Liver (tissue), 9 donors: ENCODE measurements around the gene INPP4A. TPM values are rescaled to one million over a fixed set of nuclear protein-coding genes. Genes with fewer than 3 reads are reported as not detected.

Experiments used
- DNase-seq: peaks from one replicate; pipeline ENCODE4 v3.0.0-alpha.2; 2017; ENCODE audit warnings: low spot score
- H3K27ac ChIP-seq, 2 donors: one replicate each; pipeline ENCODE4 v1.7.0; 2013; ENCODE audit warnings: inconsistent platforms in 2 of 2, low read length in 2 of 2, control low read depth in 1 of 2, low read depth in 1 of 2, mild to moderate bottlenecking in 1 of 2
- H3K27me3 ChIP-seq, 4 donors: one replicate each; pipeline versions ENCODE4 v1.6.1 to v1.7.0; 2013; ENCODE audit warnings: low read length in 3 of 4, inconsistent platforms in 1 of 4, mild to moderate bottlenecking in 1 of 4, moderate library complexity in 1 of 4; ENCODE audit not compliant: control insufficient read depth in 4 of 4, insufficient read depth in 4 of 4
- H3K36me3 ChIP-seq, 4 donors: one replicate each; pipeline versions ENCODE4 v1.6.1 to v1.7.0; 2013; ENCODE audit warnings: low read length in 3 of 4, mild to moderate bottlenecking in 3 of 4, low read depth in 1 of 4, moderate library complexity in 1 of 4; ENCODE audit not compliant: control insufficient read depth in 4 of 4, insufficient read depth in 3 of 4
- H3K4me1 ChIP-seq, 4 donors: one replicate each; pipeline versions ENCODE4 v1.6.1 to v1.7.0; 2013; ENCODE audit warnings: low read length in 3 of 4, mild to moderate bottlenecking in 3 of 4, moderate library complexity in 1 of 4; ENCODE audit not compliant: control insufficient read depth in 4 of 4, insufficient read depth in 4 of 4
- H3K4me3 ChIP-seq, 3 donors: one replicate each; pipeline versions ENCODE4 v1.6.1 to v1.7.0; 2013; ENCODE audit warnings: low read length in 3 of 3, control low read depth in 1 of 3, low read depth in 1 of 3, mild to moderate bottlenecking in 1 of 3
- H3K9ac ChIP-seq, 2 donors: one replicate each; pipeline ENCODE4 v1.7.0; 2013; ENCODE audit warnings: low read length in 2 of 2, mild to moderate bottlenecking in 2 of 2, moderate library complexity in 2 of 2, control low read depth in 1 of 2, low read depth in 1 of 2
- H3K9me3 ChIP-seq, 4 donors: one replicate each; pipeline versions ENCODE4 v1.6.1 to v1.7.0; 2013; ENCODE audit warnings: low read length in 3 of 4; ENCODE audit not compliant: control insufficient read depth in 4 of 4
- EGR1 ChIP-seq, 2 donors: IDR thresholded peaks; 2 replicates each; pipeline ENCODE4 v1.6.1; 2016 to 2018; ENCODE audit warnings: antibody characterized with exemption in 2 of 2, low read depth in 2 of 2
- FOXA1 ChIP-seq: IDR thresholded peaks from 2 replicates; pipeline ENCODE4 v1.6.1; 2016; ENCODE audit warnings: antibody characterized with exemption
- FOXA2 ChIP-seq: IDR thresholded peaks from 2 replicates; pipeline ENCODE4 v1.6.1; 2016; ENCODE audit warnings: antibody characterized with exemption
- HNF4A ChIP-seq, 2 donors: conservative IDR thresholded peaks; 2 replicates each; pipeline ENCODE4 v1.6.1; 2016; ENCODE audit warnings: antibody characterized with exemption in 2 of 2, mild to moderate bottlenecking in 2 of 2
- HNF4G ChIP-seq: IDR thresholded peaks from 2 replicates; pipeline ENCODE4 v1.6.1; 2016; ENCODE audit warnings: antibody characterized with exemption
- JUND ChIP-seq, 2 donors: IDR thresholded peaks; 2 replicates each; pipeline ENCODE4 v1.6.1; 2016; ENCODE audit warnings: antibody characterized with exemption in 2 of 2
- NR2F2 ChIP-seq: IDR thresholded peaks from 2 replicates; pipeline ENCODE4 v1.6.1; 2016; ENCODE audit warnings: antibody characterized with exemption
- RAD21 ChIP-seq, 2 donors: IDR thresholded peaks; 2 replicates each; pipeline ENCODE4 v1.6.1; 2016; ENCODE audit warnings: antibody characterized with exemption in 2 of 2, mild to moderate bottlenecking in 2 of 2
- RXRA ChIP-seq, 2 donors: IDR thresholded peaks; 2 replicates each; pipeline ENCODE4 v1.6.1; 2017 to 2018; ENCODE audit warnings: antibody characterized with exemption in 2 of 2, mild to moderate bottlenecking in 1 of 2
- SP1 ChIP-seq: IDR thresholded peaks from 2 replicates; pipeline ENCODE4 v1.6.1; 2018; ENCODE audit warnings: antibody characterized with exemption, mild to moderate bottlenecking
- TAF1 ChIP-seq: conservative IDR thresholded peaks from 2 replicates; pipeline ENCODE4 v1.6.1; 2016; ENCODE audit warnings: antibody characterized with exemption, mild to moderate bottlenecking
- YY1 ChIP-seq: IDR thresholded peaks from 2 replicates; pipeline ENCODE4 v1.6.1; 2016; ENCODE audit warnings: antibody characterized with exemption, mild to moderate bottlenecking
- WGBS: extraction: QIAGEN DNeasy Blood & Tissue Kit; methylation state at CpG from one replicate; pipeline ENCODE4 v1.1.7; 2013; 5-methylcytosine and 5-hydroxymethylcytosine counted together
- polyA plus RNA-seq, 2 donors: library from polyadenylated mRNA; stranded (reverse) in 1 of 2; unstranded in 1 of 2; fragments of 200-250 nt in 1 of 2; fragments of >200 nt in 1 of 2; fragmentation: Nextera tagmentation in 1 of 2; extraction: Ambion mirVana in 1 of 2; gene quantifications; one replicate each; pipeline versions ENCODE4 v1.2.1 to v1.2.3, GENCODE V29; 2013 to 2015
- total RNA-seq, 2 donors: library from RNA; depleted of rRNA; stranded (reverse); fragments of >200 nt; gene quantifications; one replicate each; pipeline ENCODE4 v1.2.3, GENCODE V29; 2014
- TF ChIP-seq, protein P1 (sequence below): fragments of 150-350 bp; IDR thresholded peaks from 2 replicates; pipeline ENCODE4 v1.5.1; 2017; ENCODE audit warnings: improper control_type of control experiment, low read depth, low read length; ENCODE audit not compliant: missing input control
- TF ChIP-seq, protein P2 (sequence below): IDR thresholded peaks from 2 replicates; pipeline ENCODE4 v1.6.1; 2016; ENCODE audit warnings: antibody characterized with exemption
- TF ChIP-seq, protein P3 (sequence below): IDR thresholded peaks from 2 replicates; pipeline ENCODE4 v1.6.1; 2016; ENCODE audit warnings: antibody characterized with exemption
- TF ChIP-seq, protein P4 (sequence below): IDR thresholded peaks from 2 replicates; pipeline ENCODE4 v1.6.1; 2016; ENCODE audit warnings: antibody characterized with exemption, mild to moderate bottlenecking
- donor health status: healthy.
- donor health status: healthy.
- donor health status: healthy.
- donor health status: healthy.
- donor health status: healthy.

The INPP4A gene
- total and polyA plus RNA-seq, 4 donors = 2.9 to 14.9 (median 7.2) TPM

DNA sequence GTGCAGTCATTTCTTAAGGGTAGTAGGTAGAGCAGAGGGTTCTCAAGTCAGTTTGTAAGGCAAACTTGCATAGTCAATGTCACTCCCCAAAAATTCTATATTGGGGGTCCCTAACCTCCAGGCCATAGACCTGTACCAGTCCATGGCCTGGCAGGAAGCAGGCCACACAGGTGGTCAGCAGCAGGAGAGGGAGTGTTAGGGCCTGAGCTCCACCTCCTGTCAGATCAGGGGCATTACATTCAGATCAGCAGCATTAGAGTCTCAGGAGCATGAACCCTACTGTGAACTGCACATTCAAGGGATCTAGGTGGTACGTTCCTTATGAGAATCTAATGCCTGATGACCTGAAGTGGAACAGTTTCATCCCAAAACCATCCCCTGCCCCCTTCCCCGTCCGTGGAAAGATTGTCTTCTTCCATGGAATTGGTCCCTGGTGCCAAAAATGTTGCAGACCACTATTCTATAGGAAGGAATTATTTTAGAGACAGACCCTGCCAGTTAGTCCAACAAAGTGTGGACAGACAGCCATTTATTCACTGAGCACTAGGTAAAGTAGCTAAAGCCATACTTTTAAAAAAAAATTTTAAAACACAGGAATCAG lies 157.0 kb downstream of the INPP4A start:
- Histone ChIP-seq H3K4me3 (no peak overlapping the region), H3K36me3 (peaks cover 5 to 38% (median 30%) of the 10 kb centered on the region in 4 donors), H3K27me3 (no peaks in the 10 kb centered on the region), H3K27ac (no peak overlapping the region), H3K9me3 (no peaks in the 10 kb centered on the region), H3K4me1 (peaks cover 3 to 16% (median 8%) of the 10 kb centered on the region in 4 donors), H3K9ac (no peak overlapping the region)
- TF ChIP-seq RAD21 (IDR thresholded peaks at IDR 0.05) = peak; percentile 71 to 85
- TF ChIP-seq RXRA (IDR thresholded peaks at IDR 0.05) = peak in 1 of 2 donors; percentile 54
- TF ChIP-seq, protein P1, sequence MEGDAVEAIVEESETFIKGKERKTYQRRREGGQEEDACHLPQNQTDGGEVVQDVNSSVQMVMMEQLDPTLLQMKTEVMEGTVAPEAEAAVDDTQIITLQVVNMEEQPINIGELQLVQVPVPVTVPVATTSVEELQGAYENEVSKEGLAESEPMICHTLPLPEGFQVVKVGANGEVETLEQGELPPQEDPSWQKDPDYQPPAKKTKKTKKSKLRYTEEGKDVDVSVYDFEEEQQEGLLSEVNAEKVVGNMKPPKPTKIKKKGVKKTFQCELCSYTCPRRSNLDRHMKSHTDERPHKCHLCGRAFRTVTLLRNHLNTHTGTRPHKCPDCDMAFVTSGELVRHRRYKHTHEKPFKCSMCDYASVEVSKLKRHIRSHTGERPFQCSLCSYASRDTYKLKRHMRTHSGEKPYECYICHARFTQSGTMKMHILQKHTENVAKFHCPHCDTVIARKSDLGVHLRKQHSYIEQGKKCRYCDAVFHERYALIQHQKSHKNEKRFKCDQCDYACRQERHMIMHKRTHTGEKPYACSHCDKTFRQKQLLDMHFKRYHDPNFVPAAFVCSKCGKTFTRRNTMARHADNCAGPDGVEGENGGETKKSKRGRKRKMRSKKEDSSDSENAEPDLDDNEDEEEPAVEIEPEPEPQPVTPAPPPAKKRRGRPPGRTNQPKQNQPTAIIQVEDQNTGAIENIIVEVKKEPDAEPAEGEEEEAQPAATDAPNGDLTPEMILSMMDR = peak; percentile 49
- TF ChIP-seq, protein P2, sequence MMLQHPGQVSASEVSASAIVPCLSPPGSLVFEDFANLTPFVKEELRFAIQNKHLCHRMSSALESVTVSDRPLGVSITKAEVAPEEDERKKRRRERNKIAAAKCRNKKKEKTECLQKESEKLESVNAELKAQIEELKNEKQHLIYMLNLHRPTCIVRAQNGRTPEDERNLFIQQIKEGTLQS = no peak
- WGBS = 72% methylated on average over 3 of the region's 3 CpGs
- no peak for DNase-seq

DNA sequence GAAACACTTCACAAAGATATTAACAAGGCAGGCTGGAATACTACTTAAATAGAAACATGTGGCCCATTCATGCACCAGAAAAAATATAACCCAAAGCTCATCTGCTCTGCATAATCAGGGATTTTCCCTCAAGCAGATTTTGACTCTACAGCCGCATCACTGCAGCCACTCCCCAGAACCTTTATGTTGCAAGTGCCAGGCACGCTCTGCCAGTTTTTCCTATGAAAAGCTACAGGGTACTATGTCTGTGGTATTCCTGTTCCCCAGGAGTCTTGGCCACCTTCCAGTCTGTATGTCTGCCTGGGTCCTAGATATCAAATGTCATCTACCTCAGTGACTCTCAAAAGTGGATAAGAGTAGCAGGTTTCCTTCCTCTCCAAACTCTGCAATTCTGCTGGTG lies 159.9 kb downstream of the INPP4A start:
- WGBS = 89% methylated on average over 2 of the region's 2 CpGs
- Histone ChIP-seq H3K9me3 (no peaks in the 10 kb centered on the region), H3K9ac (no peak overlapping the region), H3K4me3 (no peak overlapping the region), H3K27ac (no peak overlapping the region), H3K4me1 (peaks cover 10 to 33% (median 24%) of the 10 kb centered on the region in 4 donors), H3K27me3 (no peaks in the 10 kb centered on the region), H3K36me3 (peaks cover 3 to 21% (median 17%) of the 10 kb centered on the region in 4 donors)
- TF ChIP-seq NR2F2 = no peak
- no peak for TF ChIP-seq FOXA2
- TF ChIP-seq, protein P3, sequence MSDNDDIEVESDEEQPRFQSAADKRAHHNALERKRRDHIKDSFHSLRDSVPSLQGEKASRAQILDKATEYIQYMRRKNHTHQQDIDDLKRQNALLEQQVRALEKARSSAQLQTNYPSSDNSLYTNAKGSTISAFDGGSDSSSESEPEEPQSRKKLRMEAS = no peak
- no peak for DNase-seq

DNA sequence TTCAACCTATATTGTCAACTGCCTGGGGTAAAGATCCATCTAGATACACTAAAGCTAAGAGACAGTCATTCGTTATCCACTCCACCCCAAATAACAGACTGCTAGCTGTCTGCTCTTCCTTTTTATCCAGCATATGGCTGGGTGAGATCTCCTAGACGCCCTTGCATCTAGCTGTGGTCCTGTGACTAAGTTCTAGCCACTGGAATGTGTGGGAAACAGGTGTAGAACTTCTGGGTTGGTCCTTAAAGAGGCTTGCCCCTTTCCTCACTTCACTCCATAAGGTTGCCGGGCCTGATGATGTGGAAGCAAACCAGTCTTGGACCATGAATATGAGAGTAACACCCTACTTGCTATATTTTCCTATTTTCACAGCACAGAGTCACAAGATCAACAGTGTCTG lies 160.4 kb downstream of the INPP4A start:
- peaks cover 13 to 39% (median 29%) of the 10 kb centered on the region in 4 donors for H3K4me1 ChIP-seq
- WGBS = 86% methylated on average over 3 of the region's 3 CpGs
- peaks cover 3 to 15% (median 13%) of the 10 kb centered on the region in 4 donors for H3K36me3 ChIP-seq

More for the DNA sequence above, 160.4 kb downstream of the INPP4A start:
- DNase-seq = no peak
- Histone ChIP-seq H3K27me3 (no peaks in the 10 kb centered on the region), H3K9me3 (no peaks in the 10 kb centered on the region), H3K9ac (no peak overlapping the region), H3K27ac (no peak overlapping the region), H3K4me3 (no peak overlapping the region)
- TF ChIP-seq FOXA2 (no peak), NR2F2 (no peak), SP1 (no peak), JUND (IDR thresholded peaks at IDR 0.05) (no peak), HNF4A (conservative IDR thresholded peaks at IDR 0.05) (no peak), FOXA1 (no peak), RAD21 (IDR thresholded peaks at IDR 0.05) (no peak), HNF4G (no peak), YY1 (no peak), TAF1 (no peak), EGR1 (IDR thresholded peaks at IDR 0.05; ENCODE audit: low read depth in 2 of 2) (no peak)
- TF ChIP-seq, protein P4, sequence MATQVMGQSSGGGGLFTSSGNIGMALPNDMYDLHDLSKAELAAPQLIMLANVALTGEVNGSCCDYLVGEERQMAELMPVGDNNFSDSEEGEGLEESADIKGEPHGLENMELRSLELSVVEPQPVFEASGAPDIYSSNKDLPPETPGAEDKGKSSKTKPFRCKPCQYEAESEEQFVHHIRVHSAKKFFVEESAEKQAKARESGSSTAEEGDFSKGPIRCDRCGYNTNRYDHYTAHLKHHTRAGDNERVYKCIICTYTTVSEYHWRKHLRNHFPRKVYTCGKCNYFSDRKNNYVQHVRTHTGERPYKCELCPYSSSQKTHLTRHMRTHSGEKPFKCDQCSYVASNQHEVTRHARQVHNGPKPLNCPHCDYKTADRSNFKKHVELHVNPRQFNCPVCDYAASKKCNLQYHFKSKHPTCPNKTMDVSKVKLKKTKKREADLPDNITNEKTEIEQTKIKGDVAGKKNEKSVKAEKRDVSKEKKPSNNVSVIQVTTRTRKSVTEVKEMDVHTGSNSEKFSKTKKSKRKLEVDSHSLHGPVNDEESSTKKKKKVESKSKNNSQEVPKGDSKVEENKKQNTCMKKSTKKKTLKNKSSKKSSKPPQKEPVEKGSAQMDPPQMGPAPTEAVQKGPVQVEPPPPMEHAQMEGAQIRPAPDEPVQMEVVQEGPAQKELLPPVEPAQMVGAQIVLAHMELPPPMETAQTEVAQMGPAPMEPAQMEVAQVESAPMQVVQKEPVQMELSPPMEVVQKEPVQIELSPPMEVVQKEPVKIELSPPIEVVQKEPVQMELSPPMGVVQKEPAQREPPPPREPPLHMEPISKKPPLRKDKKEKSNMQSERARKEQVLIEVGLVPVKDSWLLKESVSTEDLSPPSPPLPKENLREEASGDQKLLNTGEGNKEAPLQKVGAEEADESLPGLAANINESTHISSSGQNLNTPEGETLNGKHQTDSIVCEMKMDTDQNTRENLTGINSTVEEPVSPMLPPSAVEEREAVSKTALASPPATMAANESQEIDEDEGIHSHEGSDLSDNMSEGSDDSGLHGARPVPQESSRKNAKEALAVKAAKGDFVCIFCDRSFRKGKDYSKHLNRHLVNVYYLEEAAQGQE = no peak
